Hepatocyte (in vitro differentiated cells): ENCODE data around the gene GUCD1.

Experiments
- EZH2 ChIP-seq: fragments of 200-600 bp; sonication (generic); IDR thresholded peaks from 2 replicates; pipeline ENCODE4 v1.6.1; 2016; ENCODE audit warnings: antibody characterized with exemption, mild to moderate bottlenecking, borderline replicate concordance
- TF ChIP-seq, protein P1 (sequence below): fragments of 200-600 bp; sonication (generic); IDR thresholded peaks from 2 replicates; pipeline ENCODE4 v1.5.1; 2016; ENCODE audit warnings: antibody characterized with exemption, mild to moderate bottlenecking; ENCODE audit not compliant: poor library complexity

- TF ChIP-seq, protein P1, sequence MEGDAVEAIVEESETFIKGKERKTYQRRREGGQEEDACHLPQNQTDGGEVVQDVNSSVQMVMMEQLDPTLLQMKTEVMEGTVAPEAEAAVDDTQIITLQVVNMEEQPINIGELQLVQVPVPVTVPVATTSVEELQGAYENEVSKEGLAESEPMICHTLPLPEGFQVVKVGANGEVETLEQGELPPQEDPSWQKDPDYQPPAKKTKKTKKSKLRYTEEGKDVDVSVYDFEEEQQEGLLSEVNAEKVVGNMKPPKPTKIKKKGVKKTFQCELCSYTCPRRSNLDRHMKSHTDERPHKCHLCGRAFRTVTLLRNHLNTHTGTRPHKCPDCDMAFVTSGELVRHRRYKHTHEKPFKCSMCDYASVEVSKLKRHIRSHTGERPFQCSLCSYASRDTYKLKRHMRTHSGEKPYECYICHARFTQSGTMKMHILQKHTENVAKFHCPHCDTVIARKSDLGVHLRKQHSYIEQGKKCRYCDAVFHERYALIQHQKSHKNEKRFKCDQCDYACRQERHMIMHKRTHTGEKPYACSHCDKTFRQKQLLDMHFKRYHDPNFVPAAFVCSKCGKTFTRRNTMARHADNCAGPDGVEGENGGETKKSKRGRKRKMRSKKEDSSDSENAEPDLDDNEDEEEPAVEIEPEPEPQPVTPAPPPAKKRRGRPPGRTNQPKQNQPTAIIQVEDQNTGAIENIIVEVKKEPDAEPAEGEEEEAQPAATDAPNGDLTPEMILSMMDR, result no peak
- no peak for TF ChIP-seq EZH2
Measured at GRCh38 chr22:24587251-24587650, 32.3 kb upstream of the GUCD1 start.
